Liver (tissue), 9 donors: Measurements from ENCODE around the gene JMJD7. TPM values are rescaled to one million over a fixed set of nuclear protein-coding genes. Genes with fewer than 3 reads are reported as not detected.

Experiments used
- DNase-seq: peaks from one replicate; pipeline ENCODE4 v3.0.0-alpha.2; 2017; ENCODE audit warnings: low spot score
- H3K27ac ChIP-seq, 2 donors: one replicate each; pipeline ENCODE4 v1.7.0; 2013; ENCODE audit warnings: inconsistent platforms in 2 of 2, low read length in 2 of 2, control low read depth in 1 of 2, low read depth in 1 of 2, mild to moderate bottlenecking in 1 of 2
- H3K27me3 ChIP-seq, 4 donors: one replicate each; pipeline versions ENCODE4 v1.6.1 to v1.7.0; 2013; ENCODE audit warnings: low read length in 3 of 4, inconsistent platforms in 1 of 4, mild to moderate bottlenecking in 1 of 4, moderate library complexity in 1 of 4; ENCODE audit not compliant: control insufficient read depth in 4 of 4, insufficient read depth in 4 of 4
- H3K36me3 ChIP-seq, 4 donors: one replicate each; pipeline versions ENCODE4 v1.6.1 to v1.7.0; 2013; ENCODE audit warnings: low read length in 3 of 4, mild to moderate bottlenecking in 3 of 4, low read depth in 1 of 4, moderate library complexity in 1 of 4; ENCODE audit not compliant: control insufficient read depth in 4 of 4, insufficient read depth in 3 of 4
- H3K4me1 ChIP-seq, 4 donors: one replicate each; pipeline versions ENCODE4 v1.6.1 to v1.7.0; 2013; ENCODE audit warnings: low read length in 3 of 4, mild to moderate bottlenecking in 3 of 4, moderate library complexity in 1 of 4; ENCODE audit not compliant: control insufficient read depth in 4 of 4, insufficient read depth in 4 of 4
- H3K4me3 ChIP-seq, 3 donors: one replicate each; pipeline versions ENCODE4 v1.6.1 to v1.7.0; 2013; ENCODE audit warnings: low read length in 3 of 3, control low read depth in 1 of 3, low read depth in 1 of 3, mild to moderate bottlenecking in 1 of 3
- H3K9ac ChIP-seq, 2 donors: one replicate each; pipeline ENCODE4 v1.7.0; 2013; ENCODE audit warnings: low read length in 2 of 2, mild to moderate bottlenecking in 2 of 2, moderate library complexity in 2 of 2, control low read depth in 1 of 2, low read depth in 1 of 2
- H3K9me3 ChIP-seq, 4 donors: one replicate each; pipeline versions ENCODE4 v1.6.1 to v1.7.0; 2013; ENCODE audit warnings: low read length in 3 of 4; ENCODE audit not compliant: control insufficient read depth in 4 of 4
- ATF3 ChIP-seq: IDR thresholded peaks from 2 replicates; pipeline ENCODE4 v1.6.1; 2016; ENCODE audit warnings: antibody characterized with exemption
- CTCF ChIP-seq: fragments of 150-350 bp; IDR thresholded peaks from 2 replicates; pipeline ENCODE4 v1.5.1; 2017; ENCODE audit warnings: improper control_type of control experiment, low read depth, low read length; ENCODE audit not compliant: missing input control
- GABPA ChIP-seq, 2 donors: IDR thresholded peaks in 1 of 2; conservative IDR thresholded peaks in 1 of 2; 2 replicates each; pipeline ENCODE4 v1.6.1; 2016; ENCODE audit warnings: antibody characterized with exemption in 2 of 2, mild to moderate bottlenecking in 1 of 2, moderate library complexity in 1 of 2
- HNF4A ChIP-seq, 2 donors: conservative IDR thresholded peaks; 2 replicates each; pipeline ENCODE4 v1.6.1; 2016; ENCODE audit warnings: antibody characterized with exemption in 2 of 2, mild to moderate bottlenecking in 2 of 2
- HNF4G ChIP-seq: IDR thresholded peaks from 2 replicates; pipeline ENCODE4 v1.6.1; 2016; ENCODE audit warnings: antibody characterized with exemption
- JUND ChIP-seq, 2 donors: IDR thresholded peaks; 2 replicates each; pipeline ENCODE4 v1.6.1; 2016; ENCODE audit warnings: antibody characterized with exemption in 2 of 2
- NR2F2 ChIP-seq: IDR thresholded peaks from 2 replicates; pipeline ENCODE4 v1.6.1; 2016; ENCODE audit warnings: antibody characterized with exemption
- SP1 ChIP-seq: IDR thresholded peaks from 2 replicates; pipeline ENCODE4 v1.6.1; 2018; ENCODE audit warnings: antibody characterized with exemption, mild to moderate bottlenecking
- WGBS: extraction: QIAGEN DNeasy Blood & Tissue Kit; methylation state at CpG from one replicate; pipeline ENCODE4 v1.1.7; 2013; 5-methylcytosine and 5-hydroxymethylcytosine counted together
- polyA plus RNA-seq, 2 donors: library from polyadenylated mRNA; stranded (reverse) in 1 of 2; unstranded in 1 of 2; fragments of 200-250 nt in 1 of 2; fragments of >200 nt in 1 of 2; fragmentation: Nextera tagmentation in 1 of 2; extraction: Ambion mirVana in 1 of 2; gene quantifications; one replicate each; pipeline versions ENCODE4 v1.2.1 to v1.2.3, GENCODE V29; 2013 to 2015
- total RNA-seq, 2 donors: library from RNA; depleted of rRNA; stranded (reverse); fragments of >200 nt; gene quantifications; one replicate each; pipeline ENCODE4 v1.2.3, GENCODE V29; 2014
- donor health status: healthy.
- donor health status: healthy.
- donor health status: healthy.
- donor health status: healthy.
- donor health status: healthy.

Gene JMJD7
- total and polyA plus RNA-seq, 4 donors = 0.75 to 5.9 (median 5.4) TPM

GRCh38 chr15:41872166-41872747 lies 44.4 kb downstream of the JMJD7 start:
- Histone ChIP-seq H3K27ac (no peak overlapping the region), H3K9me3 (no peaks in the 10 kb centered on the region), H3K4me1 (peaks cover 0 to 12% (median 7%) of the 10 kb centered on the region in 4 donors), H3K9ac (no peak overlapping the region), H3K4me3 (no peak overlapping the region), H3K36me3 (no peaks in the 10 kb centered on the region), H3K27me3 (no peaks in the 10 kb centered on the region)
- DNase-seq = no peak
- 93% methylated on average over 9 of the region's 9 CpGs for WGBS
- TF ChIP-seq GABPA (IDR thresholded peaks at IDR 0.05 in 1 of 2, conservative IDR thresholded peaks at IDR 0.05 in 1 of 2) = no peak

DNA sequence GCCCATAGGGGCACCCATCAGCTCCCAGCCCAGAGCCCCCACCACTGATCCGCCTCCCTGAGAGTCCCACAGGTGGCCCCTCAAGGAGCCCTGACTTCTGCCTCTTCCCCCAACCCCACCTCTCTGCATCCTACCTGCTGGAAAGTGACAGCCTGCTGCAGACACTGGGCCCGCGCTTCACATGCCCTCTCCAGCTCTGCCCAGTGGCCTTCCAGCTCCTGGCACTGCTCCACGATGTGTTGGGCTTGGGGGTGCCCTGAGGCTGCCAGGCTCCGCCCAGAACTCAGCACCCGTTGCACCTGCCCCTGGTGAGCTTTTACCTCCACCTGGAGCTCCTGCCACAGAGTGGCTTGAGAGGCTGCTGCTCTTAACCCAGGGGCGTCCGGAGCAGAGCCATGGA lies 45.8 kb downstream of the JMJD7 start:
- peaks cover 0 to 12% (median 7%) of the 10 kb centered on the region in 4 donors for H3K4me1 ChIP-seq
- no peaks in the 10 kb centered on the region for H3K27me3 ChIP-seq
- 89% methylated on average over 8 of the region's 8 CpGs for WGBS
- H3K9ac ChIP-seq = no peak overlapping the region
- no peak for DNase-seq
- H3K27ac ChIP-seq = no peak overlapping the region
- H3K36me3 ChIP-seq = no peaks in the 10 kb centered on the region
- TF ChIP-seq ATF3 (no peak), HNF4G (no peak), SP1 (no peak)
- no peak overlapping the region for H3K4me3 ChIP-seq
- H3K9me3 ChIP-seq = no peaks in the 10 kb centered on the region

DNA sequence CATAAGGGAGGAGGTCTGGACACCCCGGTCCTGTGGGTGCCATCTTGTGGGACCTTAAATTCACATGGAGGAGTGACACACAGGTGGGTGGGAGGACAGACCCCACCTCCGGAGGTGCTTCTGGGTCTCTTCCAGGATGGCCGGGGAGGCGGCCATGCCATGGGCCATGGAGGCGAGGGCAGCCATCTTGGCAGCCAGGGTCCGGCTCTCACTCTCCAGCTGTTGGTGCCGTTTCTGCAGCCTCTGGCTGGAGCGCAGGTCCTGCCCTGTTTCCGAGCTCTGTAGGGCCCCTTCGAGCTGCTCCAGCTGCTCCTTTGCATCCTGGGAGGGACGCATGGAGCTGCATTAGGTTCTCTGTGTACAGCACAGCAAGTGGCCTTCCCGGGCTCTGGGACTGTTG lies 46.8 kb downstream of the JMJD7 start:
- Histone ChIP-seq H3K27me3 (no peaks in the 10 kb centered on the region), H3K9ac (no peak overlapping the region), H3K4me3 (no peak overlapping the region), H3K9me3 (no peaks in the 10 kb centered on the region), H3K36me3 (no peaks in the 10 kb centered on the region), H3K4me1 (peaks cover 0 to 13% (median 7%) of the 10 kb centered on the region in 4 donors), H3K27ac (no peak overlapping the region)
- no peak for DNase-seq
- TF ChIP-seq ATF3 (no peak), JUND (IDR thresholded peaks at IDR 0.05) (no peak), HNF4A (conservative IDR thresholded peaks at IDR 0.05) (no peak), NR2F2 (no peak)
- WGBS = 96% methylated on average over 12 of the region's 12 CpGs

DNA sequence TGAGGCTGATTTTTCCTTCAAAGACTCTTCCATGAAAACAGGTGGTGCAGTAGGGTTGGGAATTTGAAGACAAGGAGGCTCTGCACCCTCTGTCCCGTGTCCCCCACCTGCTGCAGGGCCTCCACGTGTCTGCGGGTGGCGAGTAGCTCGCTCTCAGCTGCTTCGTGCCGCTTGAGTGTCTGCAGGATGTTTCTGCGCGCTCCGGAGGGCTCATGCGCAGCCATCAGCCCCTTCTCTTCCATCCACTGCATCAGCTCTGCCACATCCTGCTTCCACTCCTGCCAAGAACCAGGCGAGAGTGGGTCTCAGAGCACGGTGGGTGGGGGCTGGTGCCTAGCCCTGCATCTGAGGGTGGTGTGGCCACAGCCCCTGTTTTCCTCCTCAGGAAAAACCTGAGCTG lies 48.1 kb downstream of the JMJD7 start:
- Histone ChIP-seq H3K9ac (no peak overlapping the region), H3K36me3 (no peaks in the 10 kb centered on the region), H3K27ac (no peak overlapping the region), H3K9me3 (no peaks in the 10 kb centered on the region), H3K4me3 (no peak overlapping the region), H3K27me3 (no peaks in the 10 kb centered on the region), H3K4me1 (peaks cover 3 to 15% (median 12%) of the 10 kb centered on the region in 4 donors)
- TF ChIP-seq CTCF (no peak), HNF4G (no peak), NR2F2 (no peak)
- DNase-seq = no peak
- WGBS = 81% methylated on average over 13 of the region's 13 CpGs
